HEK293 (cell line): ENCODE results near the gene CDH1.

Experiments
- CTCF ChIA-PET: fragments of 350-600 bp; formaldehyde crosslinking; extraction: SDS; loops from one replicate; lab custom pipeline; 2021; ENCODE audit warnings: antibody characterized with exemption; lab: Yijun Ruan, JAX
- POLR2A ChIA-PET: fragments of 300-600 bp; formaldehyde crosslinking; extraction: SDS; loops from one replicate; lab custom pipeline; 2020; ENCODE audit warnings: antibody characterized with exemption, inconsistent platforms; lab: Yijun Ruan, JAX
- H3K27ac ChIP-seq: fragments of 200-500 bp; sonication (Bioruptor generic); 2 replicates; pipeline ENCODE4 v1.5.1; 2014; ENCODE audit warnings: low read depth, low read length, control low read depth, inconsistent platforms; ENCODE audit errors: extremely low read depth
- H3K36me3 ChIP-seq, 2 experiments: fragments of 200-500 bp in 1 of 2; sonication (Bioruptor generic) in 1 of 2; 1 replicate in 1 of 2; 2 replicates in 1 of 2; pipeline ENCODE4 v1.5.1; 2014 to 2017; ENCODE audit warnings: inconsistent platforms in 2 of 2, low read length in 2 of 2; ENCODE audit not compliant: control insufficient read depth in 2 of 2, insufficient read depth in 1 of 2
- H3K4me1 ChIP-seq: fragments of 200-500 bp; sonication (Bioruptor generic); 2 replicates; pipeline ENCODE4 v1.5.1; 2014; ENCODE audit warnings: mild to moderate bottlenecking, low read length, inconsistent platforms; ENCODE audit not compliant: control insufficient read depth, insufficient read depth
- H3K4me3 ChIP-seq: 2 replicates; pipeline ENCODE4 v1.5.1; 2011; ENCODE audit warnings: low read depth, mild to moderate bottlenecking, control low read depth, low read length, moderate library complexity
- H3K9me3 ChIP-seq: fragments of 200-500 bp; sonication (Bioruptor generic); 2 replicates; pipeline ENCODE4 v1.5.1; 2014; ENCODE audit warnings: low read depth, low read length, inconsistent platforms; ENCODE audit not compliant: control insufficient read depth, insufficient read depth
- KLF7 ChIP-seq: fragments of 450-650 bp; formaldehyde crosslinking; IDR thresholded peaks from 2 replicates; pipeline ENCODE4 v1.5.1; 2016; ENCODE audit warnings: missing biosample characterization, missing genetic modification characterization, borderline replicate concordance
- OSR2 ChIP-seq: fragments of 450-650 bp; formaldehyde crosslinking; IDR thresholded peaks from 2 replicates; pipeline ENCODE4 v1.5.1; 2016; ENCODE audit warnings: missing biosample characterization, missing genetic modification characterization
- PRDM1 ChIP-seq: fragments of 450-650 bp; formaldehyde crosslinking; IDR thresholded peaks from 2 replicates; pipeline ENCODE4; 2016; ENCODE audit warnings: missing biosample characterization, missing genetic modification characterization
- ZBTB17 ChIP-seq: fragments of 450-650 bp; formaldehyde crosslinking; IDR thresholded peaks from 2 replicates; pipeline ENCODE4 v1.5.1; 2016; ENCODE audit warnings: missing biosample characterization, missing genetic modification characterization
- ZFP3 ChIP-seq: fragments of 450-650 bp; formaldehyde crosslinking; IDR thresholded peaks from 2 replicates; pipeline ENCODE4 v1.5.1; 2016; ENCODE audit warnings: low read depth, missing biosample characterization, missing genetic modification characterization
- ZNF114 ChIP-seq: fragments of 450-650 bp; formaldehyde crosslinking; IDR thresholded peaks from 2 replicates; pipeline ENCODE4 v1.5.0; 2017; ENCODE audit warnings: missing biosample characterization, missing genetic modification characterization
- ZNF138 ChIP-seq: fragments of 450-650 bp; formaldehyde crosslinking; IDR thresholded peaks from 2 replicates; pipeline ENCODE4 v1.5.1; 2016; ENCODE audit warnings: missing biosample characterization, missing genetic modification characterization, borderline replicate concordance
- ZNF16 ChIP-seq: fragments of 450-650 bp; formaldehyde crosslinking; IDR thresholded peaks from 2 replicates; pipeline ENCODE4 v1.5.1; 2016; ENCODE audit warnings: low read depth, missing biosample characterization, missing genetic modification characterization
- ZNF169 ChIP-seq: fragments of 450-650 bp; formaldehyde crosslinking; IDR thresholded peaks from 2 replicates; pipeline ENCODE4 v1.5.1; 2016; ENCODE audit warnings: missing biosample characterization, missing genetic modification characterization
- ZNF19 ChIP-seq: fragments of 450-650 bp; formaldehyde crosslinking; IDR thresholded peaks from 2 replicates; pipeline ENCODE4; 2016; ENCODE audit warnings: missing biosample characterization, missing genetic modification characterization, low read depth
- ZNF23 ChIP-seq: fragments of 450-650 bp; formaldehyde crosslinking; IDR thresholded peaks from 2 replicates; pipeline ENCODE4 v1.5.1; 2016; ENCODE audit warnings: missing biosample characterization, missing genetic modification characterization, borderline replicate concordance
- ZNF239 ChIP-seq: fragments of 450-650 bp; formaldehyde crosslinking; IDR thresholded peaks from 2 replicates; pipeline ENCODE4 v1.5.1; 2016; ENCODE audit warnings: missing biosample characterization, missing genetic modification characterization
- ZNF266 ChIP-seq: fragments of 450-650 bp; formaldehyde crosslinking; IDR thresholded peaks from 2 replicates; pipeline ENCODE4 v1.5.1; 2016; ENCODE audit warnings: missing biosample characterization, missing genetic modification characterization, low read depth
- ZNF302 ChIP-seq: fragments of 450-650 bp; formaldehyde crosslinking; IDR thresholded peaks from 2 replicates; pipeline ENCODE4 v1.5.1; 2016; ENCODE audit warnings: missing biosample characterization, missing genetic modification characterization, low read depth
- ZNF354C ChIP-seq: fragments of 450-650 bp; formaldehyde crosslinking; IDR thresholded peaks from 2 replicates; pipeline ENCODE4 v1.5.1; 2016; ENCODE audit warnings: missing biosample characterization, missing genetic modification characterization, low read depth, borderline replicate concordance
- ZNF544 ChIP-seq: fragments of 450-650 bp; formaldehyde crosslinking; IDR thresholded peaks from 2 replicates; pipeline ENCODE4 v1.5.0; 2017; ENCODE audit warnings: missing biosample characterization, missing genetic modification characterization
- ZNF548 ChIP-seq: fragments of 450-650 bp; formaldehyde crosslinking; IDR thresholded peaks from 2 replicates; pipeline ENCODE4 v1.5.1; 2016; ENCODE audit warnings: missing biosample characterization, missing genetic modification characterization
- ZNF555 ChIP-seq: fragments of 450-650 bp; formaldehyde crosslinking; conservative IDR thresholded peaks from 2 replicates; pipeline ENCODE4 v1.5.1; 2017; ENCODE audit warnings: missing biosample characterization, mild to moderate bottlenecking, missing genetic modification characterization, inconsistent platforms
- ZNF629 ChIP-seq: fragments of 450-650 bp; formaldehyde crosslinking; IDR thresholded peaks from 2 replicates; pipeline ENCODE4 v1.5.1; 2017; ENCODE audit warnings: missing biosample characterization, missing genetic modification characterization
- ZNF792 ChIP-seq: fragments of 450-650 bp; formaldehyde crosslinking; IDR thresholded peaks from 2 replicates; pipeline ENCODE4 v1.5.1; 2016; ENCODE audit warnings: missing biosample characterization, missing genetic modification characterization
- ZNF837 ChIP-seq: fragments of 450-650 bp; formaldehyde crosslinking; IDR thresholded peaks from 2 replicates; pipeline ENCODE4 v1.5.1; 2016; ENCODE audit warnings: missing biosample characterization, missing genetic modification characterization
- TF ChIP-seq, protein P1 (sequence below): fragments of 450-650 bp; formaldehyde crosslinking; IDR thresholded peaks from 2 replicates; pipeline ENCODE4 v1.5.1; 2017; ENCODE audit warnings: missing biosample characterization, missing genetic modification characterization
- TF ChIP-seq, protein P2 (sequence below): fragments of 450-650 bp; IDR thresholded peaks from 2 replicates; pipeline ENCODE4 v1.5.1; 2018; ENCODE audit warnings: missing biosample characterization, mild to moderate bottlenecking, missing genetic modification characterization
- TF ChIP-seq, protein P3 (sequence below): fragments of 450-650 bp; formaldehyde crosslinking; conservative IDR thresholded peaks from 2 replicates; pipeline ENCODE4 v1.5.1; 2016; ENCODE audit warnings: low read depth, missing biosample characterization, missing genetic modification characterization
- TF ChIP-seq, protein P4 (sequence below): fragments of 450-650 bp; formaldehyde crosslinking; IDR thresholded peaks from 2 replicates; pipeline ENCODE4 v1.5.1; 2016; ENCODE audit warnings: missing biosample characterization, missing genetic modification characterization

The CDH1 gene

DNA sequence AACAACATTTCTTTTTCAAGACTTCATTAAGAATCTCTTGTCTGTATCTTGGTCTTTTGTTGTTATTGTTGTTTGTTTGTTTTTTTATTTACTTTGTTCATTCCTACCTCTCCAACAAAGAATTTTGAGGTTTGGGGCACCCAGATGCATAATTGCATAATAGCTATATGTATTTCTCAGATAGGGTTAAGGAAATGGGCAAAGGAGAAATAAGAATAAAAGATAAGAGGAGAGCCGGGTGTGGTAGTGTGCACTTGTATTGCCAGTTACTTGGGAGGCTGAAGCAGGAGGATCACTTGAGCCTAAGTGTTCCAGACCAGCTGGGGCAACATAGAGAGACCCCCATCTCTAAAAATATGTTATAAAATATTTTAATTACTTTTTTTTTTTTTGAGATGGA lies 30.5 kb downstream of the CDH1 start:
- TF ChIP-seq ZNF792 (tag by site-specific recombination), result no peak
- no peak for TF ChIP-seq PRDM1
- no peak for TF ChIP-seq ZNF837 (tag by site-specific recombination)
- no peak for TF ChIP-seq ZNF544 (tag by site-specific recombination)
- TF ChIP-seq, protein P1, sequence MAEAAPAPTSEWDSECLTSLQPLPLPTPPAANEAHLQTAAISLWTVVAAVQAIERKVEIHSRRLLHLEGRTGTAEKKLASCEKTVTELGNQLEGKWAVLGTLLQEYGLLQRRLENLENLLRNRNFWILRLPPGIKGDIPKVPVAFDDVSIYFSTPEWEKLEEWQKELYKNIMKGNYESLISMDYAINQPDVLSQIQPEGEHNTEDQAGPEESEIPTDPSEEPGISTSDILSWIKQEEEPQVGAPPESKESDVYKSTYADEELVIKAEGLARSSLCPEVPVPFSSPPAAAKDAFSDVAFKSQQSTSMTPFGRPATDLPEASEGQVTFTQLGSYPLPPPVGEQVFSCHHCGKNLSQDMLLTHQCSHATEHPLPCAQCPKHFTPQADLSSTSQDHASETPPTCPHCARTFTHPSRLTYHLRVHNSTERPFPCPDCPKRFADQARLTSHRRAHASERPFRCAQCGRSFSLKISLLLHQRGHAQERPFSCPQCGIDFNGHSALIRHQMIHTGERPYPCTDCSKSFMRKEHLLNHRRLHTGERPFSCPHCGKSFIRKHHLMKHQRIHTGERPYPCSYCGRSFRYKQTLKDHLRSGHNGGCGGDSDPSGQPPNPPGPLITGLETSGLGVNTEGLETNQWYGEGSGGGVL (tag by site-specific recombination), result no peak
- TF ChIP-seq ZNF629 (tag by site-specific recombination), result no peak
- TF ChIP-seq ZNF114 (tag by site-specific recombination), result no peak
- TF ChIP-seq OSR2 (tag by site-specific recombination), result no peak
- TF ChIP-seq ZNF19 (tag by site-specific recombination), result no peak
- TF ChIP-seq, protein P2, sequence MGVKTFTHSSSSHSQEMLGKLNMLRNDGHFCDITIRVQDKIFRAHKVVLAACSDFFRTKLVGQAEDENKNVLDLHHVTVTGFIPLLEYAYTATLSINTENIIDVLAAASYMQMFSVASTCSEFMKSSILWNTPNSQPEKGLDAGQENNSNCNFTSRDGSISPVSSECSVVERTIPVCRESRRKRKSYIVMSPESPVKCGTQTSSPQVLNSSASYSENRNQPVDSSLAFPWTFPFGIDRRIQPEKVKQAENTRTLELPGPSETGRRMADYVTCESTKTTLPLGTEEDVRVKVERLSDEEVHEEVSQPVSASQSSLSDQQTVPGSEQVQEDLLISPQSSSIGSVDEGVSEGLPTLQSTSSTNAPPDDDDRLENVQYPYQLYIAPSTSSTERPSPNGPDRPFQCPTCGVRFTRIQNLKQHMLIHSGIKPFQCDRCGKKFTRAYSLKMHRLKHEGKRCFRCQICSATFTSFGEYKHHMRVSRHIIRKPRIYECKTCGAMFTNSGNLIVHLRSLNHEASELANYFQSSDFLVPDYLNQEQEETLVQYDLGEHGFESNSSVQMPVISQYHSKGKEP (tag by site-specific recombination), result no peak
- no peak for TF ChIP-seq ZNF138
- TF ChIP-seq, all 188 proteins: peak for 0
- Histone ChIP-seq H3K4me1 (no peaks in the 10 kb centered on the region), H3K4me3 (no peak overlapping the region), H3K36me3 (no peaks in the 10 kb centered on the region), H3K27ac (no peak overlapping the region), H3K9me3 (no peaks in the 10 kb centered on the region)
- ChIA-PET CTCF (interaction anchor here (0.6 kb wide), 1 partner anchor 33 kb away, joined by 3 read pairs; no protein-coding TSS in a partner anchor), POLR2A (no interaction called here)

DNA sequence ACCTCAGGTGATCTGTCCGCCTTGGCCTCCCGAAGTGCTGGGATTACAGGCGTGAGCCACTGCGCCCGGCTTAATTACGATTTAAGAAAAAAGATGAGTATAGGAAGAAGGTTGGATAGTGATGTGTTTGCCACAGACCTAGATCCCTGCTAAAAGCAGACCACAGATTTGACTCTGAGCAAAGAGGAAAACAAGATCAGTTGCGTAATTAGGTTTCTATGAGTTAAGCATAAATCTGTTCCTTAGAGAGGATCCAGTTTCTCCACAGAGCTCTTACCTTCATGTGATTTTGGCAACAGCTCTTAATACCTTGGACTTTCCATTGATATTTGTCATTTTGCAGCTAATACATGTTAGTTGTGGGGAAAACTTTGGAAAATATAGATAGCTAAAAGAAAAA lies 31.1 kb downstream of the CDH1 start:
- H3K36me3 ChIP-seq, result no peaks in the 10 kb centered on the region
- no peaks in the 10 kb centered on the region for H3K4me1 ChIP-seq
- POLR2A ChIA-PET, result no interaction called here
- no peak overlapping the region for H3K27ac ChIP-seq
- H3K4me3 ChIP-seq, result no peak overlapping the region
- no peaks in the 10 kb centered on the region for H3K9me3 ChIP-seq
- CTCF ChIA-PET, result no interaction called here
- TF ChIP-seq, protein P3, sequence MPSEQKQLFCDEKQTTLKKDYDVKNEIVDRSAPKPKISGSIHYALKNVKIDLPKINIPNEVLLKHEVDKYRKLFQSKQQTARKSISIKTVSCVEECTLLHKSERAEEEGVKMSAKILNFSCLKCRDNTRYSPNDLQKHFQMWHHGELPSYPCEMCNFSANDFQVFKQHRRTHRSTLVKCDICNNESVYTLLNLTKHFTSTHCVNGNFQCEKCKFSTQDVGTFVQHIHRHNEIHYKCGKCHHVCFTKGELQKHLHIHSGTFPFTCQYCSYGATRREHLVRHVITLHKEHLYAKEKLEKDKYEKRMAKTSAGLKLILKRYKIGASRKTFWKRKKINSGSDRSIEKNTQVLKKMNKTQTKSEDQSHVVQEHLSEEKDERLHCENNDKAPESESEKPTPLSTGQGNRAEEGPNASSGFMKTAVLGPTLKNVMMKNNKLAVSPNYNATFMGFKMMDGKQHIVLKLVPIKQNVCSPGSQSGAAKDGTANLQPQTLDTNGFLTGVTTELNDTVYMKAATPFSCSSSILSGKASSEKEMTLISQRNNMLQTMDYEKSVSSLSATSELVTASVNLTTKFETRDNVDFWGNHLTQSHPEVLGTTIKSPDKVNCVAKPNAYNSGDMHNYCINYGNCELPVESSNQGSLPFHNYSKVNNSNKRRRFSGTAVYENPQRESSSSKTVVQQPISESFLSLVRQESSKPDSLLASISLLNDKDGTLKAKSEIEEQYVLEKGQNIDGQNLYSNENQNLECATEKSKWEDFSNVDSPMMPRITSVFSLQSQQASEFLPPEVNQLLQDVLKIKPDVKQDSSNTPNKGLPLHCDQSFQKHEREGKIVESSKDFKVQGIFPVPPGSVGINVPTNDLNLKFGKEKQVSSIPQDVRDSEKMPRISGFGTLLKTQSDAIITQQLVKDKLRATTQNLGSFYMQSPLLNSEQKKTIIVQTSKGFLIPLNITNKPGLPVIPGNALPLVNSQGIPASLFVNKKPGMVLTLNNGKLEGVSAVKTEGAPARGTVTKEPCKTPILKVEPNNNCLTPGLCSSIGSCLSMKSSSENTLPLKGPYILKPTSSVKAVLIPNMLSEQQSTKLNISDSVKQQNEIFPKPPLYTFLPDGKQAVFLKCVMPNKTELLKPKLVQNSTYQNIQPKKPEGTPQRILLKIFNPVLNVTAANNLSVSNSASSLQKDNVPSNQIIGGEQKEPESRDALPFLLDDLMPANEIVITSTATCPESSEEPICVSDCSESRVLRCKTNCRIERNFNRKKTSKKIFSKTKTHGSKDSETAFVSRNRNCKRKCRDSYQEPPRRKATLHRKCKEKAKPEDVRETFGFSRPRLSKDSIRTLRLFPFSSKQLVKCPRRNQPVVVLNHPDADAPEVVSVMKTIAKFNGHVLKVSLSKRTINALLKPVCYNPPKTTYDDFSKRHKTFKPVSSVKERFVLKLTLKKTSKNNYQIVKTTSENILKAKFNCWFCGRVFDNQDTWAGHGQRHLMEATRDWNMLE (tag by site-specific recombination), result no peak
- no peak for TF ChIP-seq ZNF555 (tag by site-specific recombination)
- TF ChIP-seq ZNF169 (tag by site-specific recombination), result no peak
- no peak for TF ChIP-seq ZFP3 (tag by site-specific recombination)
- no peak for TF ChIP-seq KLF7 (tag by site-specific recombination)
- TF ChIP-seq ZNF302 (tag by site-specific recombination), result no peak
- TF ChIP-seq ZNF354C (tag by site-specific recombination), result no peak
- no peak for TF ChIP-seq ZNF266 (tag by site-specific recombination)
- no peak for TF ChIP-seq ZNF16 (tag by site-specific recombination)
- no peak for TF ChIP-seq ZNF239 (tag by site-specific recombination)
- TF ChIP-seq ZNF23 (tag by site-specific recombination), result no peak
- TF ChIP-seq, protein P4, sequence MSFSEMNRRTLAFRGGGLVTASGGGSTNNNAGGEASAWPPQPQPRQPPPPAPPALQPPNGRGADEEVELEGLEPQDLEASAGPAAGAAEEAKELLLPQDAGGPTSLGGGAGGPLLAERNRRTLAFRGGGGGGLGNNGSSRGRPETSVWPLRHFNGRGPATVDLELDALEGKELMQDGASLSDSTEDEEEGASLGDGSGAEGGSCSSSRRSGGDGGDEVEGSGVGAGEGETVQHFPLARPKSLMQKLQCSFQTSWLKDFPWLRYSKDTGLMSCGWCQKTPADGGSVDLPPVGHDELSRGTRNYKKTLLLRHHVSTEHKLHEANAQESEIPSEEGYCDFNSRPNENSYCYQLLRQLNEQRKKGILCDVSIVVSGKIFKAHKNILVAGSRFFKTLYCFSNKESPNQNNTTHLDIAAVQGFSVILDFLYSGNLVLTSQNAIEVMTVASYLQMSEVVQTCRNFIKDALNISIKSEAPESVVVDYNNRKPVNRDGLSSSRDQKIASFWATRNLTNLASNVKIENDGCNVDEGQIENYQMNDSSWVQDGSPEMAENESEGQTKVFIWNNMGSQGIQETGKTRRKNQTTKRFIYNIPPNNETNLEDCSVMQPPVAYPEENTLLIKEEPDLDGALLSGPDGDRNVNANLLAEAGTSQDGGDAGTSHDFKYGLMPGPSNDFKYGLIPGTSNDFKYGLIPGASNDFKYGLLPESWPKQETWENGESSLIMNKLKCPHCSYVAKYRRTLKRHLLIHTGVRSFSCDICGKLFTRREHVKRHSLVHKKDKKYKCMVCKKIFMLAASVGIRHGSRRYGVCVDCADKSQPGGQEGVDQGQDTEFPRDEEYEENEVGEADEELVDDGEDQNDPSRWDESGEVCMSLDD (tag by site-specific recombination), result no peak
- no peak for TF ChIP-seq ZBTB17 (tag by site-specific recombination)
- TF ChIP-seq ZNF548 (tag by site-specific recombination), result no peak
